Hindlimb muscle (tissue), 1 donor: ENCODE data around the gene FKBP5. TPM values are rescaled to one million over a fixed set of nuclear protein-coding genes. Genes with fewer than 3 reads are reported as not detected.
A peak's percentile ranks its signal among the peaks of the same experiment; 100 is the strongest.
"Not testable (repeated sequence)": the region's sequence is repeated elsewhere in the genome, so short reads cannot be mapped to it uniquely, and the experiment has no call there.

Source experiments
- DNase-seq: peaks from one replicate; pipeline ENCODE4 v3.0.0-alpha.2; 2013
- polyA plus RNA-seq: library from polyadenylated mRNA; unstranded; fragments of 120-200 nt; gene quantifications from one replicate; pipeline ENCODE4 v1.2.1, GENCODE V29; 2013; ENCODE audit not compliant: insufficient read length

The FKBP5 gene
- polyA plus RNA-seq, 1 donor = 14.5 TPM

- not testable (repeated sequence) for DNase-seq
Observed at GRCh38 chr6:35690006-35690405, 1.3 kb upstream of the FKBP5 start.

GRCh38 chr6:35687658-35688604 is 784 bp downstream of the FKBP5 start:
- DNase-seq = peak; percentile 49

DNA sequence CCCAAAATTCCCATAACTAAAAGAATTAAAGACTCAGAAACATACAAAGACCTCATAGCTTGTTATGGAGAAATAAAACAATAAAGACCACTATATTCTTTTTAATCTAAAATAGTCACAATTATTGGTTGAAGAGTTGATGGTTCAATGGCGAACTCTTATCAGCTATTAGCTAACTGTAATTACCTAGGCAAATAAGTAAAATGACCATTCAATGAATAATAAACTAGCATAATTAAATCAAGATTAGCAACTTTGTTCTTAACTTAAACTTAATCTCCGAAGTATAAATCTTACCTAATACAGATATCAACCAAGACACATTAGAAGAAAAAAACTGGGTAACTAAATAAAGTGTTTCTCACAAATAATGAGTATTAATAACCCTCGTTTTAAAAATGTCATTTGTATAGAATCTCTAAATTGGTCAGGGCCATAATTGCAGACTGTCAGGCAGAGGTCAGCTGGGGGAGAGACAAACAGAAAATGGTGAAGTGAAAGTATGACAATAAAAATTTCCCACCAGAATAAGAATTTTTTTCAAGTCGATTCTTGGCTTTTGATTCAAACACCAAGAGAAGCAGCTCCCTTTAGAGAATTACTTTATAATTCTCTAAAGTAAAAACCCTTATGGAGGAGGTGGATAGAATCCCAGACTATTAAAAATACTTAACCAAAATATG is 1.7 kb downstream of the FKBP5 start:
- DNase-seq = no peak

- no peak for DNase-seq
Observed at GRCh38 chr6:35686436-35686835, 2.3 kb downstream of the FKBP5 start.

- DNase-seq = no peak
Observed at GRCh38 chr6:35683267-35683666, 5.4 kb downstream of the FKBP5 start.

DNA sequence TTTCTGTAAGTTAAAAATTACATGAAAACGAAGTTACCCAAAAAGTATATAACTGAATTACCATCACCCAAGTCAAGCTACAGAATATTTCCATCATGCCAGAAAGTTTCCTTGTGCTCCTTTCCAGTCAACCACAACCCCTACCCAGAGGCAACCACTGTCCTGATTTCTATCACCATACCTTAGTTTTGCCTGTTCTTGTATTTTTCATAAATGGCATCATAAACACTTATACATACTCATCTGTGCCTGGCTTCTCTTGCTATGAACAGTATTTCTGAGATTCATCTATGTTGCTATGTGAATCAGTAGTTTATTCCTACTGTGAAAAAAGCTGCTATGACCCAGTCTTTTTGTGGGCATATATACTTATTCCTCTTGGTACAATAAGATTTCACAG is 7.4 kb downstream of the FKBP5 start:
- no peak for DNase-seq

GRCh38 chr6:35679399-35679798 is 9.3 kb downstream of the FKBP5 start:
- no peak for DNase-seq

DNA sequence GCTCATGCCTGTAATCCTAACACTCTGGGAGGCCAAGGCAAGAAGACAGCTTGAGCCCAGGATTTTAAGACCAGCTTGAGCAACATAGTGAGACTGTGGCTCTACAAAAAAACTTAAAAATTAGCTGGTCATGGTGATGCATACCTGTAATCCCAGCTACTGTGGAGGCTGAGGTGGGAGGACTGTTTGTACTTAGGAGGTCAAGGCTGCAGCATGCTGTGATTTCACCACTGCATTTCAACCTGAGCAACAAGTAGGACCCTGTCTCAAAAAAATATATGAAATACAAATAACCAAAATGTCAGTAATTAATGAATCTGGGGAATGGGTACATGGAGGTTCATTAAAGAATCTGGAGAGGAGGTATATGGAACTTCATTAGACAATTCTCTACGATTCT is 9.9 kb downstream of the FKBP5 start:
- DNase-seq = no peak

DNA sequence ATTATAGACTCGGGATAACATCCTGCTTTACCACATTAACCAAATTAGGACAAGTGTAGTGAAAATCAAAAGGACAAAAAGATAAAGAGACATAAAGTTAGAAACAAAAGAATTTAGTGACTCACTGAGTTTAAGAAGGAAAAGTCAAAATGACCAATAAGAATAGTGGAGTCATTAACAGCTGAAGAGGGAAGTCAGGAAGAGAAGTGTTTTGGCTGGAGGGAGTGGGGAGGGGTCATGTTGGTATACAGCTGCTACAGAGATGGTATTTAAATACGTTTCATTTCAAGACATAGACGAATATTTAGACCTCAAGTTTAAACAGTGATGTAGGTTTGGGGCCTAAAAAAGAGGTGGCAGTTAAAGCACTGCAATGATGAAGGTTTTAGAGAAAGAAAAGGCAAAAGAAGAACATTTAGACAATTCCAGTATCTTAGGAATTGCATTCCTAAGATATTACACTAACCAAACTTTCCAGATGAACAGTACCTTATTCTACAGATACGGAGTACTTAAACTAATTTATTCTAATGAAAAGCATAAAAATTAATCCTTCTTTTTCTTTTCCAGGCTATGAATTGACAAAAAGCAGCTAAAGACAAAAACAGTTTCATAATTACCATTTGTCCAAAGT is 10.6 kb downstream of the FKBP5 start:
- DNase-seq = no peak

GRCh38 chr6:35677456-35677855 is 11.3 kb downstream of the FKBP5 start:
- DNase-seq = no peak

DNA sequence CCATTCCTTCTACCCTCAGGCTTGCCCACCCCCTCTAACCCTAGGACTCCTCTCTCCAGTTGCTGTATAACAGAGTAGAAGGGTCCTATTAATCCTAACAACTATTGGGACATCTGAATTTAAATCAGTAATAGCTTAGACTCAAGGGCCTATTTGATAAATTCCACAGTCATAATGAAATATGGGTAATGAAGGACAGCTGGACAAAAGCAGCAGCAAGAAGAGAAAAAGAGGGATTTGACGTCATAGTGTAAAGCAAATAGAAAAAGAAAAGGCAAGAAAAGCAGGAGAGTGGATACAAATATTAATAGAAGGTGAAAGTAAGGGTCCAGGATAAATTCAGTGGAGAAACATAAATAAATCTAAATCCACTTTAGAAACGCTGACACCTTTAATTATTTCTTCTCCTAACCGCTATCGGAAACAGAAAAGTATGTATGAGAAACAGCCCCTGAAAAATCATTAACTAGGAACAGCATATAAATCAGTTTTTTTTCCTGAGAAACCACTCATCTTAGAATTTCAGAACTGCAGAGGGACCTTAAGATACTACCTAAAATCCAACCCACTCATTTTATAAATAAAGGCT is 12.8 kb downstream of the FKBP5 start:
- DNase-seq = no peak

DNA sequence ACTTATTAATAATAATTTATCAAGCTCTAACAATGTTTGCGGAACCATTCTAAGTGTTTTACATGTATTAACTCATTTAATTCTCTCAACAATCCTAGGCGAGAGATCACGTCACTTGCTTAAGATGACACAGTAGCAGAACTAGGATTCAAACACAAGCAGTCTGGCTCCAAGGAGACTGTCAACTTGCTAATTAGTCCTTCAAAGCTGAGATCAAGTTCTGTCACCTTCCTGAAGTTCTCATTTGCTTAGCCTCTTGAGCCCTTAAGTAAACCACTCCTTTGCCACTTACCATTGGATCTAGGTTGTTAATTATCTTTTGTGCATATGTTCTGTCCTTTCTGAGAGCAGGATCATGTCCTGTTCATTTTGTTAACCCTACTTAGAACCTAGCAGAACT is 14.1 kb downstream of the FKBP5 start:
- DNase-seq = no peak

GRCh38 chr6:35673755-35674154 is 15.0 kb downstream of the FKBP5 start:
- no peak for DNase-seq

DNA sequence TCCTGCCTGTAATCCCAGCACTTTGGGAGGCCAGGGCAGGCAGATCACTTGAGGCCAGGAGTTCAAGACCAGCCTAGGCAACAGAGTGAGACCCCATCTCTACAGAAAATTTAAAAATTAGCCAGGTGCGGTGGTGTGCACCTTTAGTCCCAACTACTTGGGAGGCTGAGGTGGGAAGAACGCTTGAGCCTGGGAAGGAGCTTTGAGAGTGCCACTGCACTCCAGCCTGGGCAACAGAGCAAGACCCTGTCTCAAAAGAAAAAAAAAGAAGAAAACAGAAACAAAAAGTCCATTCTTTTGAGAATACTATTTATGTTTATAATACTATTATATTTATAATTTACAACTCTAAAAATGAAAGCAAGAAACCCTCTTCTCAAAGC is 15.4 kb downstream of the FKBP5 start:
- DNase-seq = not testable (repeated sequence)

DNA sequence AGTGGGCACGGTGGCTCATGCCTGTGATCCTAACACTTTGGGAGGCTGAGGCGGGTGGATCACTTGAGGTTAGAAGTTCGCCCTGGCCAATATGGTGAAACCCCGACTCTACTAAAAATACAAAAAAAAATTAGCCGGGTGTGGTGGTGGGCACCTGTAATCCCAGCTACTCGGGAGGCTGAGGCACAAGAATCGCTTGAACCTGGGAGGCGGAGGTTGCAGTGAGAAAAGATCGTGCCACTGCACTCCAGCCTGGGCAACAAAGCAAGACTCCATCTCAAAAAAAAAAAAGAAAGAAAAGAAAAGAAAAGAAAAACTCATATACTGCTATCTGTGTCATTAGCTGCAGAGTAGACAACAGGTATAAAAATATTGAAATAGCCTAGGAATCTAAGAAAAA is 18.3 kb downstream of the FKBP5 start:
- not testable (repeated sequence) for DNase-seq

DNA sequence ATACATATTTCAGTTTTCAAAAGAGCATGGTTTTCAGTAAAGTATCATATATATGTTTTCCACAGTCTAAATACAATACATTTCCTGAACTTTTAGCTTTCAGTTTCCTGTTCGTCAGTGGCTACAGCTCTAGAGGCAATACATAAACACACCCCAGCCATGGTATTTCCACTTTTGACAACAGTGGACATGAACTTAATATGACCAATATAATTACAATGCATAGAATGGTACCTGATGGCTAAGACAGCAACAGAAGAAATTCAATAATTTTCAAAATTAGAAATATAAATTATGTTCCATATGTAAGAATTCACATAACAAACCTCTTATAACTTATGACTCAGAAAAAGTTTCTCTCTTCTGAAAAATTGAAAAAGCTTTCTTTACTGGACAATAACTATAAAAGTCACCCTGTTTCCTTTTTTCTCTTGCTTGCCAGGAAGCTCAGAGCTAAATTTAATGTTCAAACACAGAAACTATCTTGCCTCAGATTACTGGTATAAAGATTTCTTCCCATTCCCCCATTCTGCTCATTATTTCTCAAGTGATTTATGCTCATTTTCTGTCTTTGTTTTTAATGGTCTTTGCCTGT is 19.2 kb downstream of the FKBP5 start:
- no peak for DNase-seq

DNA sequence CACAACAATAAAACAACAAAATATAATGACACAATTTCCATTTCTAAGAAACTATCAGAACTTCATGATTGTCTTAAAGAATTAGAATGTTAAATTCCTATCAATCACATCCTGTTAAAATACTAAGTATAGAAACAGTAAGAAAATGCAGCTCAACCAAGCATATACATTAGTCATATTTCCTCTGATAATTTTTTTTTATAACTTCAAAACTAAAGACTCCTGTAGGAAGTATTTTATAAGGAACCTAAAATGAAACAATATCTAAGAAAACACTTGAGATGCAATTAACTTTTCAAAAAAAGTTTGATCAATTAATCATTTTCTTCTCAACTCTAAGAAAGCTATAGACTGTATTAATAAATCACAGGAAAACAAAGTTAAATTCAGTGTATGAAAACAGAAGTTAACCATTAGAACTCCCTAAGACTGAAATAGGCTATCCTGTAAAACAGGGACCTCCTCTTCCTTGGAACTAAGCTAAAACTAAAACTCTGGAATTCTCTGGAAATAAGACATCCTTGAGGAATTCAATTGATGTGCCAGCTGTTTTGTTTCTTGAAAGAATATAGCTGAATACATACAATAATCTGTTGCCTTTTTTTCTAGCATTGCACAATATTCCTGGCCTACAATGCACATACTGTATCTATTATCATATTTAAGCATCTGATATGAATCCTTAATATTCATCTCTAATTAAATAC is 19.8 kb downstream of the FKBP5 start:
- DNase-seq = no peak

- DNase-seq = no peak
Observed at GRCh38 chr6:35668096-35668495, 20.6 kb downstream of the FKBP5 start.

GRCh38 chr6:35665573-35665972 is 23.1 kb downstream of the FKBP5 start:
- no peak for DNase-seq

- no peak for DNase-seq
Observed at GRCh38 chr6:35664945-35665344, 23.8 kb downstream of the FKBP5 start.

DNA sequence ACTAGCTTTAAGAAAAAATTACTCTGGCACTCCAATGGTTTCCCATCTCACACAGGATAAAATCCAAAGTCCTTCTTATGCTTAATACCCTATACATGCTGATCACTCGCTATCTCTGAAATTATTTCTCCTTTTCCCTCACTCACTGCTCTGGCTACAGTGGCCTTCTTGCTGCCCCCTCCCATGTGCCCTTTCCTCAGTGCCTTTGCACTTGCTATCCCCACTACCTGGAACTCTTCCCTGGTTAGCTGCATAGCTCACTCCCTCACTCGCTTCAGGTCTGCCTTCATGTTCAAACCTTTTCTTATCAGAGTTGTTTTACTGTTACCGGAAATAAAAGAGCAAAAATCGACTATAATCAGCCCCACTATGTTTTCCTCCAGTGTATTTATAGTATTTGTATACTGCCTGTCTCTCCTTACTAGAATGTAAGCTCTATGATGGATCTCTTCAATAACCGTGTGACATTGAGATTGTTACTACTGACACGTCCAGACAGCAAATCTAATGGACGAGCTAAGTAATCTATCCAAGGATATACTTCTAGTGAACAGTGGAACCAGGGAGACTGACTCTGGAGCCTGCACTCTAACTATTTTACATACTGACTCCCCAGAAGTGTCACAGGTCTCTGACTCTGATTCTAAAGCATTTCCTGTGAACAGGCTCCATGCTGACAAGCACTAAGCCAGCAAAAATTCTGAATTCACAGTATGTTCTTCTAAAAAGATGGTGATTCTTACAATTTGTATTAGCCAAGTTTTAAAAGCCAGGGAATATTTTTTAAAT is 25.1 kb downstream of the FKBP5 start:
- DNase-seq = no peak
